ENCODE measurements around the gene PARP14.

PARP14 gene

DNA sequence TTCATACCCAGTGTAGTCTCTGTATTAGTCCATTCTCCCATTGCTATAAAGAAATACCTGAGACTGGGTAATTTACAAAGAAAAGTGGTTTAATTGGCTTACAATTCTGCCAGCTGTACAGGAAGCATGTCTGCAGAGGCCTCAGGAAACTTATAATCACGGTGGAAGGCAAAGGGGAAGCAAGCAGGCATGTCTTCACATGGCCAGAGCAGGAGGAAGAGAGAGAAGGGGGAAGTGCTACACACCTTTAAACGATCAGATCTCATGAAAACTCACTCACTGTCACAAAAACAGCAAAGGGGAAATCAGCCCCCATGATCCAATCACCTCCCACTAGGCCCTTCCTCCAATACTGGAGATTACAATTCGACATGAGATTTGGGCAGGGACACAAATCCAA is 6.3 kb upstream of the PARP14 start:
- TF ChIP-seq, protein P1, sequence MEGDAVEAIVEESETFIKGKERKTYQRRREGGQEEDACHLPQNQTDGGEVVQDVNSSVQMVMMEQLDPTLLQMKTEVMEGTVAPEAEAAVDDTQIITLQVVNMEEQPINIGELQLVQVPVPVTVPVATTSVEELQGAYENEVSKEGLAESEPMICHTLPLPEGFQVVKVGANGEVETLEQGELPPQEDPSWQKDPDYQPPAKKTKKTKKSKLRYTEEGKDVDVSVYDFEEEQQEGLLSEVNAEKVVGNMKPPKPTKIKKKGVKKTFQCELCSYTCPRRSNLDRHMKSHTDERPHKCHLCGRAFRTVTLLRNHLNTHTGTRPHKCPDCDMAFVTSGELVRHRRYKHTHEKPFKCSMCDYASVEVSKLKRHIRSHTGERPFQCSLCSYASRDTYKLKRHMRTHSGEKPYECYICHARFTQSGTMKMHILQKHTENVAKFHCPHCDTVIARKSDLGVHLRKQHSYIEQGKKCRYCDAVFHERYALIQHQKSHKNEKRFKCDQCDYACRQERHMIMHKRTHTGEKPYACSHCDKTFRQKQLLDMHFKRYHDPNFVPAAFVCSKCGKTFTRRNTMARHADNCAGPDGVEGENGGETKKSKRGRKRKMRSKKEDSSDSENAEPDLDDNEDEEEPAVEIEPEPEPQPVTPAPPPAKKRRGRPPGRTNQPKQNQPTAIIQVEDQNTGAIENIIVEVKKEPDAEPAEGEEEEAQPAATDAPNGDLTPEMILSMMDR (conservative IDR thresholded peaks at IDR 0.05), result no peak
- no peak overlapping the region for H3K27ac ChIP-seq

DNA sequence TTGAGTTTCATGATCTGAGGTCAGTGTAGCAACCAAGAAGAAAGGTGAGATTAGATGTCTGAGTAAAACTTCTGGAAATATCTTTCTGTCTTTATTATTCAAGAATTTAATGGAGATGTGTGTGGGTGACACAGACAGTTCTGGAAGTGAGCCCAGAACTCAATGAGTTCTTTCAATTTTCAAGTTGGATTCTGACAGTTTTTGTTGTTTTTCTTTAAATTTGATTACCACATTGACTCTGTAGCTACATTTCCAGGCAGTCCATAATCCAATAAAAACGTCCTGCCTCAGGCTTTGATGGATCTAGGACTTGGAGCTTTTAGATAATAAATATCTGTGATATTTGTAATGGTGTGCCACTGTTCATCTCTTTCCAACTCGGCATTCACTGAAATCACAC is 3.9 kb upstream of the PARP14 start:
- H3K27ac ChIP-seq, result no peak overlapping the region
- TF ChIP-seq, protein P1 (conservative IDR thresholded peaks at IDR 0.05), result no peak

DNA sequence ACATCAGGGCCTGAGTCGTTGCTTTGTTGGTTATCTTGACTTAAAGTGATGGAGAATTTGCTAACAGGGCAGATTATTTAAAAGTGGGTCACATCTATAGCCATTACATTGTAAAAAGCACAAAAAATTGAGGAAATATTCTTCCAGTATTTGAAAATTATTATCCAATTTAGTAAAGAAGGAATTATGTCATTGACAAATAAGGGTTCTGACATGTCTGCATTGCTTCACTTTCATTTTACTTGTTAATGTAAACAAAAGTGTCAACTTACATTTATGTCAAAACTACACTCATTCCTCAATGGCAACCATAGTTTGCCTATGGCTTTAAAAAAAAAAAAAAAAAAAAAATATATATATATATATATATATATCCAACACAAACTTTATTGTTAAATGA is 3.4 kb upstream of the PARP14 start:
- H3K27ac ChIP-seq, result no peak overlapping the region
- TF ChIP-seq, protein P1 (conservative IDR thresholded peaks at IDR 0.05), result no peak

DNA sequence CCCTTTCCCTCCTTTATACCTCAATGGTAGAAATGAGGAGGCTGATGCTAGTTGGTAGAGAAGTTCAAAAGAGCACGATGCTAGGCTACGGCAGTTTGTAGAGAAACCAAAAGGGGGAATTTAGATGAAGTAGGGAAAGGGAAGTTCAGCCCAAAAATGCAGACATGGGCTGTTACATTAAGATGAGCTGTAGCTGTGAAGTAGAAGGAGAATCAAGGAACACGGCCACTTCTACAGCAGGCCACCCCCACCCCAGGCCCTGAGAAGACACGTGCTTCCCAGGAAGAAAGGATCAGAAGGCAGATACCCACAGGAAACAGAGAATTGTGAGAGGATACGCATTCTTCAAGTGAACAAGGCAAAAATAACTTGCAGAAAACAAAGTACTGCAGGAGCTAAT is 2.1 kb upstream of the PARP14 start:
- TF ChIP-seq, protein P1 (conservative IDR thresholded peaks at IDR 0.05), result no peak
- no peak overlapping the region; the same call in 1 of the 2 replicates for H3K27ac ChIP-seq

DNA sequence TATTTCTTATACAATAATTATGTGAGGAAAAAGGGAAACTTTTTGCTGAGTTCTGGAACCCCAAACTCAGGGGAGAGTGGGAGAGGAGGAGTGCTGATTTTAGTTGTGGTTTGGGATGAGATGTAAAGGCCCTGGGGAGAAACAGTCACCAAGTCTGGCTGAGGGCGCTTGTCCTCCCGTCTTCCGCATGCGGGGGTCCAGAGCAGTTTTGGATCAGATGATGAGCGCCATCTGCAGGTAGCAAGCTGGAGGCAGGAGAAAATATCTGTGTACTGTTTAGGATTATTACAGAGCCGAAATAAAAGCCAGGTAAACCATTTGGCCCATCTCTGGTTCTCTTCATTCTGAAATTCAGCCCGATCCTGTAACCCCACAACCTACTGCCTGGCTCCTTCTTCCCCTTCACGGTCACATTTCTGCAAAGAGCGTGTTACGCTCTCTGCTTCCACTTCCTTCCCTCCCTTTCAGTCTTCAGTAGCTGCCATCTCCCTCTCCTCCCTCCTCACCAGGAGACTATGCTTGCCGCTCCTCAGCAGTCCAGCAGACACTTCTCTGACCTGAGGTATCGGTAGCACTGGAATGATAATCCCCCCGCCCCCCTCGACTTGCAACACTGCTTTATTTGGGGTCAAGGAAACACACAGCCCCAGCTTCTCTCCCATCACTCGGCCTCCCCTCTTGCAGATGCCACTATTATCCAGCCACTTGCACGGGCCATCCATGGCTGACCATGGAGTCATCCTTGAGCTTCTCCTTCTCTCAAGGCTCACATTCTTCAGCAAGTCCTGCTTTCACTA is 1.4 kb upstream of the PARP14 start:
- H3K27ac ChIP-seq, result peak overlapping the region; percentile 74
- TF ChIP-seq, protein P1 (conservative IDR thresholded peaks at IDR 0.05), result peak; percentile 87

DNA sequence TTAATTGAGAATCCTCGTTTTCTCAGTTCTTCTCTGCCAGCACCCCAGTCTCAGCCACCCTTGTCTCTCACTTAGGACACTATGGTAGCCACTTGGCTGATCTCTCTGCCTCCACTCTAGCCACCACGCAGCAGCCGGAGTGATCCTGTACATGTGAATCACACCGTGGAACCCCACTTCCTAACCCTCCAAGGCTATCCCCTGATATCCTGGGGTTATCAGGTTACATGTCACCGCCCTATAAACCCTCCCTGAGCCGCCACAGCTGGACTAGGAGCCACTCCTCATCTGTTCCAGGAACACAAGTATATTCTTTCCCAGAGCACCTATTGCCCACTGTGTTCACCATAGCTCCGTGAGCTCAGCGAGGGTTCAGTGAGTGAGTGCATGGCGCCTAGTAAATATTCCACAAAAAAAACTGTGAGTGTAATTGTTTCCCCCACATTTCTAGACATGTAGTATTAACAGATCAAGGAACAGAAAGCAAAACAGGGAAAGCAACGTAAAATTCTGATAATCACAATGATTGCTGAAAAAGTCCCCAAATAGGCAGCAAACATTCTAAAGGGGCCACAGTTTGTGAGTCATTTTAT is 661 bp upstream of the PARP14 start:
- peak overlapping the region; percentile 74 for H3K27ac ChIP-seq
- TF ChIP-seq, protein P1 (conservative IDR thresholded peaks at IDR 0.05), result no peak

DNA sequence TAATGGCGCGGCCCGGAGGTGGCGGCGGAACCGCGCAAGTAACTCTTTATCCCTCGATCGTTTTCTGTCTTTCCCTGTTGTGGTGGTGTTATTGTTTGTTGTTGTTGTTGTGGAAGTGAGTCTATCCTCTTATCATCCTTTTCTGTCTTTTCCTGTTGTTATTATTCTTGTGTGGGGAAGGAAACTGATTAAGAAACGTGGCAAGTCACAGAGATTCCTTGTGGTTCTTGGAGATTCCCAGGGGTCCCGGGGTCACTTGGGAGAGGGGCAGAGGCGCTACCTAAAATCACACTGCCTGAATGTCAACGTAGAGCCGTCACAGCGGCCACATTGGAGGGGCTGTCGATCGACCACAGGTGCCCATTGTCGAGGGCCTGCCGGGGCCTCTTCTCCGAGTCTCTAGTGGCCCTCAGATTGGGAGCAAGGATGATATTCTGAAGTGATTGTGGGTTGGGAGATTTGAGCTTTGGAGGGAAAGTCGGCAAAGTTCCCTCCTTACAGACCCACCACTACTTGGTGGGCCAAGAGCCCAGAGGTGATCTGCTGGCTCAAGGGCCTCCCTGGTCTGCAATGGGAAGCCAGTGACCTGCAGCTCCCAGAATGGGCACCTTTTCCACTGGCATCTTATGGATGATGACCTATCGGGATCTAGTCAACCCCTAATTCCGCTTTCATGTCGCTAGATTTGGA is 790 bp downstream of the PARP14 start:
- TF ChIP-seq, protein P1 (conservative IDR thresholded peaks at IDR 0.05), result no peak
- peak overlapping the region; percentile 74 for H3K27ac ChIP-seq
